Neural cell (in vitro differentiated cells): ENCODE measurements around the gene TMEM101.

ENCODE experiments used
- EP300 ChIP-seq: fragments of 450-650 bp; conservative IDR thresholded peaks from 2 replicates; pipeline ENCODE4 v1.6.1; 2014; ENCODE audit warnings: antibody characterized with exemption, mild to moderate bottlenecking, moderate library complexity; ENCODE audit not compliant: poor library complexity, severe bottlenecking
- EZH2 ChIP-seq: fragments of 200-600, 300-800 bp; shearing (Covaris generic), sonication (generic); IDR thresholded peaks from 2 replicates; pipeline ENCODE4 v1.6.1; 2014; ENCODE audit warnings: antibody characterized with exemption, low read length, borderline replicate concordance, mild to moderate bottlenecking; ENCODE audit not compliant: insufficient read depth, poor library complexity, severe bottlenecking
- MXI1 ChIP-seq: fragments of 450-650 bp; conservative IDR thresholded peaks from 2 replicates; pipeline ENCODE4 v1.6.1; 2014; ENCODE audit warnings: antibody characterized with exemption, mild to moderate bottlenecking; ENCODE audit not compliant: poor library complexity, severe bottlenecking
- POLR2AphosphoS5 ChIP-seq: IDR thresholded peaks from 2 replicates; pipeline ENCODE4 v1.6.1; 2012
- RAD21 ChIP-seq: fragments of 450-650 bp; conservative IDR thresholded peaks from 2 replicates; pipeline ENCODE4 v1.6.1; 2014; ENCODE audit warnings: antibody characterized with exemption, mild to moderate bottlenecking, moderate library complexity
- TF ChIP-seq, protein P1 (sequence below): fragments of 450-650 bp; IDR thresholded peaks from 2 replicates; pipeline ENCODE4 v1.5.1; 2014; ENCODE audit warnings: antibody characterized with exemption, mild to moderate bottlenecking, moderate library complexity; ENCODE audit not compliant: poor library complexity, severe bottlenecking
- TF ChIP-seq, protein P2 (sequence below): IDR thresholded peaks from 2 replicates; pipeline ENCODE4 v1.6.1; 2012; ENCODE audit warnings: borderline replicate concordance

DNA sequence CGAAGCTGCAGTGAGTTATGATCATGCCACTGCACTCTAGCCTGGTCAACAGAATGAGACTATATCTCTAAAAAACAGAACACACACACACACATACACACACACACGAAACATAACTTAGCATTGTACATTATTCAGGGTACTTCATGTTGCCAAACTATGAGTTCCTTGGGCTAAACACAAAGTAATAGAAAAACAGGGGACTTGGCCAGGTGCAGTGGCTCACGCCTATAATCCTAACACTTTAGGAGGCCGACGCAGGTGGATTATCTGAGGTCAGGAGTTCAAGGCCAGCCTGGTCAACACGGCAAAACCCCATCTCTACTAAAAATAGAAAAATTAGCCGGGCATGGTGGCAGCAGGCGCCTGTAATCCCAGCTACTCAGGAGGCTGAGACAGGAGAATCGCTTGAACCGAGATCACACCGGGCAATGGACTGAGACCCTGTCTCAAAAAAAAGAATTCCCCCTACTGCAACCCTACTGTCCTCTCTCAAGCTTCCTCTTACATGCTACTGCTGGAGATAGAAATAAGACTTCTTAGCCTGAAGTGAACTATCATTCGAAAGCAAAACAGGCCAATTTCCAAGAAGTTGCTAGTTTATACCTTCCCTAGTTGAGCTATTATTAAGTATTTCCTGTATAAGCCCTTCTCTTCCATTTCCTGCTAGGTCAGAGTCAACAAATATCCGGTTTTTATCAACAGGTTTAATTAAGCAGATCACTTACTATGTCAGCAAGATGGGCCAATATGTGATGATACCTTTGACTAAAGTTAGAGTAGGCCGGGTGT is 44.5 kb upstream of the TMEM101 start:
- TF ChIP-seq, protein P1, sequence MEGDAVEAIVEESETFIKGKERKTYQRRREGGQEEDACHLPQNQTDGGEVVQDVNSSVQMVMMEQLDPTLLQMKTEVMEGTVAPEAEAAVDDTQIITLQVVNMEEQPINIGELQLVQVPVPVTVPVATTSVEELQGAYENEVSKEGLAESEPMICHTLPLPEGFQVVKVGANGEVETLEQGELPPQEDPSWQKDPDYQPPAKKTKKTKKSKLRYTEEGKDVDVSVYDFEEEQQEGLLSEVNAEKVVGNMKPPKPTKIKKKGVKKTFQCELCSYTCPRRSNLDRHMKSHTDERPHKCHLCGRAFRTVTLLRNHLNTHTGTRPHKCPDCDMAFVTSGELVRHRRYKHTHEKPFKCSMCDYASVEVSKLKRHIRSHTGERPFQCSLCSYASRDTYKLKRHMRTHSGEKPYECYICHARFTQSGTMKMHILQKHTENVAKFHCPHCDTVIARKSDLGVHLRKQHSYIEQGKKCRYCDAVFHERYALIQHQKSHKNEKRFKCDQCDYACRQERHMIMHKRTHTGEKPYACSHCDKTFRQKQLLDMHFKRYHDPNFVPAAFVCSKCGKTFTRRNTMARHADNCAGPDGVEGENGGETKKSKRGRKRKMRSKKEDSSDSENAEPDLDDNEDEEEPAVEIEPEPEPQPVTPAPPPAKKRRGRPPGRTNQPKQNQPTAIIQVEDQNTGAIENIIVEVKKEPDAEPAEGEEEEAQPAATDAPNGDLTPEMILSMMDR, result no peak
- TF ChIP-seq EP300 (no peak), EZH2 (no peak), POLR2AphosphoS5 (no peak), RAD21 (no peak), MXI1 (no peak)
- TF ChIP-seq, protein P2, sequence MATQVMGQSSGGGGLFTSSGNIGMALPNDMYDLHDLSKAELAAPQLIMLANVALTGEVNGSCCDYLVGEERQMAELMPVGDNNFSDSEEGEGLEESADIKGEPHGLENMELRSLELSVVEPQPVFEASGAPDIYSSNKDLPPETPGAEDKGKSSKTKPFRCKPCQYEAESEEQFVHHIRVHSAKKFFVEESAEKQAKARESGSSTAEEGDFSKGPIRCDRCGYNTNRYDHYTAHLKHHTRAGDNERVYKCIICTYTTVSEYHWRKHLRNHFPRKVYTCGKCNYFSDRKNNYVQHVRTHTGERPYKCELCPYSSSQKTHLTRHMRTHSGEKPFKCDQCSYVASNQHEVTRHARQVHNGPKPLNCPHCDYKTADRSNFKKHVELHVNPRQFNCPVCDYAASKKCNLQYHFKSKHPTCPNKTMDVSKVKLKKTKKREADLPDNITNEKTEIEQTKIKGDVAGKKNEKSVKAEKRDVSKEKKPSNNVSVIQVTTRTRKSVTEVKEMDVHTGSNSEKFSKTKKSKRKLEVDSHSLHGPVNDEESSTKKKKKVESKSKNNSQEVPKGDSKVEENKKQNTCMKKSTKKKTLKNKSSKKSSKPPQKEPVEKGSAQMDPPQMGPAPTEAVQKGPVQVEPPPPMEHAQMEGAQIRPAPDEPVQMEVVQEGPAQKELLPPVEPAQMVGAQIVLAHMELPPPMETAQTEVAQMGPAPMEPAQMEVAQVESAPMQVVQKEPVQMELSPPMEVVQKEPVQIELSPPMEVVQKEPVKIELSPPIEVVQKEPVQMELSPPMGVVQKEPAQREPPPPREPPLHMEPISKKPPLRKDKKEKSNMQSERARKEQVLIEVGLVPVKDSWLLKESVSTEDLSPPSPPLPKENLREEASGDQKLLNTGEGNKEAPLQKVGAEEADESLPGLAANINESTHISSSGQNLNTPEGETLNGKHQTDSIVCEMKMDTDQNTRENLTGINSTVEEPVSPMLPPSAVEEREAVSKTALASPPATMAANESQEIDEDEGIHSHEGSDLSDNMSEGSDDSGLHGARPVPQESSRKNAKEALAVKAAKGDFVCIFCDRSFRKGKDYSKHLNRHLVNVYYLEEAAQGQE, result no peak
